GM19025 (cell line): ENCODE measurements around the gene FGL2.
"Not testable (repeated sequence)": the region's sequence is repeated elsewhere in the genome, so short reads cannot be mapped to it uniquely, and the experiment has no call there.

Source experiments
- ATAC-seq: cut with Tn5 transposase; IDR thresholded peaks from one replicate; pipeline ENCODE4 v1.9.1; 2021; ENCODE audit warnings: mild to moderate bottlenecking, low read depth, moderate library complexity; ENCODE audit not compliant: unreplicated experiment

Gene FGL2, protein sequence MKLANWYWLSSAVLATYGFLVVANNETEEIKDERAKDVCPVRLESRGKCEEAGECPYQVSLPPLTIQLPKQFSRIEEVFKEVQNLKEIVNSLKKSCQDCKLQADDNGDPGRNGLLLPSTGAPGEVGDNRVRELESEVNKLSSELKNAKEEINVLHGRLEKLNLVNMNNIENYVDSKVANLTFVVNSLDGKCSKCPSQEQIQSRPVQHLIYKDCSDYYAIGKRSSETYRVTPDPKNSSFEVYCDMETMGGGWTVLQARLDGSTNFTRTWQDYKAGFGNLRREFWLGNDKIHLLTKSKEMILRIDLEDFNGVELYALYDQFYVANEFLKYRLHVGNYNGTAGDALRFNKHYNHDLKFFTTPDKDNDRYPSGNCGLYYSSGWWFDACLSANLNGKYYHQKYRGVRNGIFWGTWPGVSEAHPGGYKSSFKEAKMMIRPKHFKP

DNA sequence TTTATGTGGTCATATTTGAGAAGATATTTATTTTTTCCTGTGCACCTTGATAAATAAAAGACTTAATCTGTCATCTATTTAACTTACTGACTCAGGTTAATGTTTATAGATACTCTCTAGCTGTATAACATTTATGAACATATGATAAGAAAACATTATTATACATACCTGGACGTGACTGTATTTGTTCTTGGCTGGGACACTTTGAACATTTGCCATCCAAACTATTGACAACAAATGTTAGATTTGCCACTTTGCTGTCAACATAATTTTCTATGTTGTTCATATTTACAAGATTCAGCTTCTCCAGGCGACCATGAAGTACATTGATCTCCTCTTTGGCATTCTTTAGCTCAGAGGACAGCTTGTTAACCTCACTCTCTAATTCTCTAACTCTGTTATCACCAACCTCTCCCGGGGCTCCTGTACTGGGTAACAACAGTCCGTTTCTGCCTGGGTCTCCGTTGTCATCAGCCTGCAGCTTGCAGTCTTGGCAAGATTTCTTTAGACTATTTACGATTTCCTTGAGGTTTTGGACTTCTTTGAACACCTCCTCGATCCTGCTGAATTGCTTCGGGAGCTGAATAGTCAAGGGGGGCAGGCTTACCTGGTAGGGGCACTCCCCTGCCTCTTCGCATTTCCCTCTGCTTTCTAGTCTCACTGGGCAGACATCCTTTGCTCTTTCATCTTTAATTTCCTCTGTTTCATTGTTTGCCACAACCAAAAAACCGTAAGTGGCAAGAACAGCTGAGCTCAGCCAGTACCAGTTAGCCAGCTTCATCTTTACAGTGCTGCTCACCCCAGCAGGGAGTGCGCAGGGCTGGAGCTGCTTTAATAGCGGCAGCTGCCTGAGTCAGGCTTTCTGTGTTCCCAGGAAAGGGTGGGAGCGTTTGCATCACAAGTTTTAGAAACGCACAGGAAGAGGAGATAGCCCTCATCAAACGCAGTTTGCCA, at the start of gene FGL2:
Gene FGL2 (minus strand): TSS at position 807 of the 954 bp plus-strand sequence. CDS start 26 bp downstream, at position 781.
- ATAC-seq: no peak

DNA sequence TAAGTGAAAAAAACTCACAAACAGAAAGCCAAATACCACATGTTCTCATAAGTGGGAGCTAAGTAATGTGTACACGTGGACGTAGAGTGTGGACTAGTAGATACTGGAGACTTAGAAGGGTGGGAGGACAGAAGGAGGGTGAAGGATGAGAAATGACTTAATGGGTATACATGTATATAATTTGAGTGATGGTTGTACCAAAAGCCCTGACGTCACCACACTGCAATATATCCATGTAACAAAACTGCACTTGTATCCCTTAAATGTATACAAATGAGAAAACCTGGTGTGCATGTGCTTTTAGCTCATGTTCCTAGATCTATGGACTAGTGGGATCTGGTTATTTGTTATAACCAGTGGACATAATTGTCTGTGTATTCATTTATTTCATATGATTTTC, 48.5 kb upstream of the FGL2 start:
- no peak for ATAC-seq

DNA sequence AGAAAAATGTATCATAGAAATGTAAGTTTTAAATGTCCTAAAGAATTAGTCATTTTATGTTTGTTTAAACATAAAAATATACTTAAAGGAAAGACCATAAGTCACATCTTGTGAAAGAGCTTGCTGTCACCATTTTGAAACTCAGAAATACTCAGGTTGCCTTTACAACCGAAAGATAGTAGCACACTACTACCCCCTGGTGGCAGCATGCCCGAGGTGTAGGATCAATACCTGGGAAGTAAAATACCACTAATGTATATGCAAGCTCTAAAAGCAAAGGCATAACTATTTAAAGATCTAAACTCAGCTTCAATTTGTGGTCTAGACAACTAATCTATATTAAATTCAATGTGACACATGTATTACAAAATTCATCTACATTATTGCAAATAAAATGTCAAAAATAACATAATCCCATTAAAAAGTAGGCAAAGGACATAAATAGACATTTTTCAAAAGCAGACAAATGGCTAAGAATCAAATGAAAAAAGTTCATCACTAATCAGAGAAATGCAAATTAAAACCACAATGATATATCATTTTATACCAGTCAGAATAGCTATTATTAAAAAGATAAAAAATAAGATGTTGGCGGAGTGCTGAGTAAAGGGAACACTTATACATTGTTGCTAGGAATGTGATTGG, 47.7 kb upstream of the FGL2 start:
- ATAC-seq: peak; percentile 83

GRCh38 chr7:77246026-77246640, 46.5 kb upstream of the FGL2 start:
- ATAC-seq: no peak

GRCh38 chr7:77245015-77245755, 45.6 kb upstream of the FGL2 start:
- no peak for ATAC-seq

- ATAC-seq: no peak
Observed at GRCh38 chr7:77244222-77244934, 44.8 kb upstream of the FGL2 start.

DNA sequence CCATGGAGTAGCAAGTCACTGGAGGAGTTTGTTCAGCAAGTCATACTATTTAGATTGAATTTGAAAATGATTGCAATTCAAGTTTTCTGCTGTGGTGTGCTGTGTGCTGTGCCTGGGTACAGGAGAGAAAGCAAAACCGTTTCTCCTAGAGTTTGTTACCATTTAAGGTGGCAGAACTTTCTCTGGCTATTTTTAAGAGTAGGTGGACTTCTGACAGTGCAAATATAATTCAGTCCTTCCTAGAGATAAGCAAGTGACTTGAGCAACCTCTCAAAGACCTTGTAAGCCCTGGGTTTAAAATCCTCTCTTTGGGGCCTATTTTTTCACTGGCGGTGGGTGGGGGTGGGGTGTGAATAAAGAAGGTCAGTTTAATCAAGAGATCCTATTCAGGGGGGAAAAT, 42.9 kb upstream of the FGL2 start:
- no peak for ATAC-seq

DNA sequence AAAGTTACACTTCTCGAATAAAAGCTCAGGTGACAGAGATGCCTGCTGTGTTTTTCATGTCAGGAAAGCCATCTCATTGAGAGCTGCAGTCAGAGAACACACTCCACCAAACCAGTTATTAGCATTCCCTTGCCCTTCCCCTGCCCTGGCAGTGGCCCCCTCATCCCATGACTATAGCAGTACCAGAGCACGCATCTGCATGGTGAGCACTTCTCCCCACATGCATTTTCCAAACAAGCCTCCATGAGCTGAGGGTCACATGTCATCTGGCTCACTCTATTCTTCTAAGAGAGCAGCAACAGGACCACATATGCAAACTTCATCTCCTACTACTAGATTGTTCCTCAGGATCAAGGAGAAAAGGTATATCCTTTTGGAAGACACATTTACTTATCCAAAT, 42.4 kb upstream of the FGL2 start:
- no peak for ATAC-seq

- ATAC-seq: no peak
Observed at GRCh38 chr7:77239471-77239870, 39.9 kb upstream of the FGL2 start.

DNA sequence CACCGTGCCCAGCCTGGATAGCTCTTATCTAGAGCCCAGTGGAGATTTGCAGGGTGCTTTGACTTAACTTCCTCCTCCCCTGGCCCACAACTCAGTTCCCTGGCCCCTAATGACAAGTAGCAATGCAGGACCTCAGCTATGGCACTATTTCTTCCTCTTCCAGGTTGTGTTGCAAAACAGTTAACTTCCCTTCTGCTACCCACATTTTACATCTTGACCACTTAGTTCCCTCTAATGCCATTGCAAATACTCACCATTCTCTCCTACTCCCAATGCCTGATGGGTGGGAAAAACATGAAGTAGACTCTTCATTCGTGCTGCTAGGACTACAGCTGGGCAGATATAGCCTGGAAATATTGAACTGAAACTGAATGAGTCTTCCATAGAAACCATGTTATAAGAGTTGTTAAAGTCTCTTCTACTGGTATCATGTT, 39.1 kb upstream of the FGL2 start:
- ATAC-seq: no peak

DNA sequence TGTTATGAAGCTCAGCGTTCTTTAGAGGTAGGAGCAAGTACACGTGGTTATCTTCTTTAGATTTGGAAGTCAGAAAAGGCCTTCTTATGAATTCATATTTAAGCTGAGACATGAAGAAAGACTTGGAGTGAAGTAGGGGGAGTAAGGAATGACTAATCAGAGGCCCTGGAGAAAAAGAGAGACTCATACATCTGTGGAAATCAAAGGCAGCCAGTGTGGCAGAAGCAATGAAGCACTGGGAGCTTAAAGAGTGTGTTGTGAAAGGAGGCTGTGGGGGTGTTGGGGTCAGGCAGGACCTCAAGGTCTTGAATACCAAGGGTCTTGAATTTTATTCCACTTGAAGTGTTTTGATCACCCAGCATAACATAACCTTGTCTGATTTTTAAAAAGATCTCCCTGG, 35.7 kb upstream of the FGL2 start:
- no peak for ATAC-seq

- no peak for ATAC-seq
Observed at GRCh38 chr7:77232467-77232866, 32.8 kb upstream of the FGL2 start.

DNA sequence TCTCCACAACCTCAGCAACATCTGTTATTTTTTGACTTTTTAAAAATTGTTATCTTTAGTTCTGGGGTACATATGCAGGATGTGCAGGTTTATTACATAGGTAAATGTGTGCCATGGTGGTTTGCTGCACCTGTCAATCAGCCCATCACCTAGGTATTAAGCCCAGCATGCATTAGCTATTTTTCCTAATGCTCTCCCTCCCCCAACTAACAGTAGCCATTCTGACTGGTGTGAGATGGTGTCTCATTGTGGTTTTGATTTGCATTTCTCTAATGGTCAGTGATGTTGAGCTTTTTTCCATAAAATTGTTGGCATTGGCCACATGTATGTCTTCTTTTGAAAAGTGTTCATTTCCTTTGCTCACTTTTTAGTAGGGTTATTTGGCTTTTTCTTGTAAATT, 29.2 kb upstream of the FGL2 start:
- not testable (repeated sequence) for ATAC-seq

GRCh38 chr7:77226357-77226839, 26.8 kb upstream of the FGL2 start:
- no peak for ATAC-seq

DNA sequence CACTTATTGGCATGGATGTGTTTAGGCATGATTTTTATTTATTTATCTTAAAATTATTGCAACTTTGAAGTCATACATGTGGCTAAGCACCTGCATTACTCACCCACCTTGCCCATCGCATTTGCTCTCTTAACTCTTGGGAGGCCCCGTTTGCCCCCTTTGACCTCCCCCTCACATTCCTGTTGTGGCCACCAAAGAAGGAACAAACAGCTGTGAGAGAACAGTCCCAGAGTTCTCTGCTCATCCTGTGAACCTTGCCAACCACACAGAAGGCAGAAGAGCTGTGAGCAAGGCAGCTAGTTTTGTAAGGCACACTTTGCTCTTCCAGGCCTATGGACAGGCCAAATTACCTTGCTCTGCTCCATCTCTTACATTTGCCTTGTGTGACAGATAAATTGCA, 23.6 kb upstream of the FGL2 start:
- no peak for ATAC-seq

- ATAC-seq: no peak
Observed at GRCh38 chr7:77222819-77223218, 23.2 kb upstream of the FGL2 start.

GRCh38 chr7:77222065-77222464, 22.4 kb upstream of the FGL2 start:
- ATAC-seq: no peak

DNA sequence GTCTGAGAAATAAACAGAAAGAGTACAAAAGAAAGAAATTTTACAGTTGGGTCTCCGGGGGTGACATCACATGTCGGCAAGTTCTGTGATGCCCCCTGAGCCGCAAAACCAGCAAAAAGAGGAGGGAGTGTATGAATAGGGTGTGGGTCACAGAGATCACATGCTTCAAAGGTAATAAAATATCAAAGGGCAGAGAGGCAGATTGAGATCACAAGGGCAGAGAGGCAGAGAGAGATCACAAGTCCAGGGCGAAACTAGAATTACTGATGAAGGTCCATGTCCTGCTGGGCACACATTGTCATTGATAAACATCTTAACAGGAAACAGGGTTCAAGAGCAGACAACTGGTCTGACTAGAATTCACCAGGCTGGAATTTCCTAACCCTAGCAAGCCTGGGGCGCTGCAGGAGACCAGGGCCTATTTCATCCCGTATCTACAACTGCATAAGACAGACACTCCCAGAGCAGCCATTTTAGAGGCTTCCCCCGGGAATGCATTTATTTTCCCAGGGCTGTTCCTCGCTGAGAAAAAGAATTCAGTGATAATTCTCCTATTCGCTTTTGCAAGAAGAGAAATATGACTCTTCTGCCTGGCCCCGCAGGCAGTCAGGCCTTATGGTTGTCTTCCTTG, 20.2 kb upstream of the FGL2 start:
- not testable (repeated sequence) for ATAC-seq
